ENCODE data around the gene TNFSF13B.
"Not testable (repeated sequence)": the region's sequence is repeated elsewhere in the genome, so short reads cannot be mapped to it uniquely, and the experiment has no call there.

Gene TNFSF13B

GRCh38 chr13:108281901-108282300 is 12.4 kb downstream of the TNFSF13B start:
- DNase-seq (ENCODE audit: low spot score), result no peak

- DNase-seq (ENCODE audit: low spot score), result no peak
Observed at GRCh38 chr13:108283110-108283509, 13.6 kb downstream of the TNFSF13B start.

GRCh38 chr13:108288741-108289140 is 19.2 kb downstream of the TNFSF13B start:
- DNase-seq (ENCODE audit: low spot score), result no peak

- DNase-seq (ENCODE audit: low spot score), result no peak
Observed at GRCh38 chr13:108289819-108290218, 20.3 kb downstream of the TNFSF13B start.

GRCh38 chr13:108297114-108297513 is 27.6 kb downstream of the TNFSF13B start:
- no peak for DNase-seq (ENCODE audit: low spot score)

GRCh38 chr13:108302279-108302678 is 32.8 kb downstream of the TNFSF13B start:
- DNase-seq (ENCODE audit: low spot score), result no peak

- no peak for DNase-seq (ENCODE audit: low spot score)
Observed at GRCh38 chr13:108304170-108305016, 34.9 kb downstream of the TNFSF13B start.

GRCh38 chr13:108305655-108306054 is 36.1 kb downstream of the TNFSF13B start:
- no peak for DNase-seq (ENCODE audit: low spot score)

GRCh38 chr13:108306860-108307259 is 37.3 kb downstream of the TNFSF13B start:
- DNase-seq (ENCODE audit: low spot score), result no peak

- DNase-seq (ENCODE audit: low spot score), result not testable (repeated sequence)
Observed at GRCh38 chr13:108311596-108311995, 42.1 kb downstream of the TNFSF13B start.

- DNase-seq (ENCODE audit: low spot score), result no peak
Observed at GRCh38 chr13:108313382-108313781, 43.9 kb downstream of the TNFSF13B start.

- no peak for DNase-seq (ENCODE audit: low spot score)
Observed at GRCh38 chr13:108315273-108315672, 45.8 kb downstream of the TNFSF13B start.

GRCh38 chr13:108315991-108316390 is 46.5 kb downstream of the TNFSF13B start:
- no peak for DNase-seq (ENCODE audit: low spot score)

- no peak for DNase-seq (ENCODE audit: low spot score)
Observed at GRCh38 chr13:108316413-108316812, 46.9 kb downstream of the TNFSF13B start.

GRCh38 chr13:108322206-108322824 is 52.8 kb downstream of the TNFSF13B start:
- DNase-seq (ENCODE audit: low spot score), result peak; percentile 59

- no peak for DNase-seq (ENCODE audit: low spot score)
Observed at GRCh38 chr13:108323031-108323430, 53.5 kb downstream of the TNFSF13B start.

- no peak for DNase-seq (ENCODE audit: low spot score)
Observed at GRCh38 chr13:108325863-108326262, 56.3 kb downstream of the TNFSF13B start.

GRCh38 chr13:108326309-108326708 is 56.8 kb downstream of the TNFSF13B start:
- DNase-seq (ENCODE audit: low spot score), result no peak

GRCh38 chr13:108328848-108329247 is 59.3 kb downstream of the TNFSF13B start:
- DNase-seq (ENCODE audit: low spot score), result no peak

GRCh38 chr13:108332791-108333190 is 63.3 kb downstream of the TNFSF13B start:
- no peak for DNase-seq (ENCODE audit: low spot score)

GRCh38 chr13:108342369-108343289 is 73.1 kb downstream of the TNFSF13B start:
- peak; percentile 48 for DNase-seq (ENCODE audit: low spot score)

GRCh38 chr13:108345016-108345415 is 75.5 kb downstream of the TNFSF13B start:
- no peak for DNase-seq (ENCODE audit: low spot score)
